Epithelial cell of esophagus (primary cell): ENCODE results near the gene CASP14.
"Not testable (repeated sequence)": the region's sequence is repeated elsewhere in the genome, so short reads cannot be mapped to it uniquely, and the experiment has no call there.

Experiments used
- DNase-seq: peaks from one replicate; pipeline ENCODE4 v3.0.0; 2010; ENCODE audit warnings: low read depth
- H3K4me3 ChIP-seq: 2 replicates; pipeline ENCODE4 v1.5.1; 2011; ENCODE audit warnings: mild to moderate bottlenecking, low read length, control low read depth
- CTCF ChIP-seq: IDR thresholded peaks from 2 replicates; pipeline ENCODE4 v1.5.1; 2011; ENCODE audit warnings: low read depth, mild to moderate bottlenecking, low read length, control low read depth, inconsistent platforms; ENCODE audit not compliant: insufficient read depth; ENCODE audit errors: missing control alignments

The CASP14 gene

GRCh38 chr19:15093001-15093400 lies 43.7 kb downstream of the CASP14 start:
- no peak for TF ChIP-seq CTCF

DNA sequence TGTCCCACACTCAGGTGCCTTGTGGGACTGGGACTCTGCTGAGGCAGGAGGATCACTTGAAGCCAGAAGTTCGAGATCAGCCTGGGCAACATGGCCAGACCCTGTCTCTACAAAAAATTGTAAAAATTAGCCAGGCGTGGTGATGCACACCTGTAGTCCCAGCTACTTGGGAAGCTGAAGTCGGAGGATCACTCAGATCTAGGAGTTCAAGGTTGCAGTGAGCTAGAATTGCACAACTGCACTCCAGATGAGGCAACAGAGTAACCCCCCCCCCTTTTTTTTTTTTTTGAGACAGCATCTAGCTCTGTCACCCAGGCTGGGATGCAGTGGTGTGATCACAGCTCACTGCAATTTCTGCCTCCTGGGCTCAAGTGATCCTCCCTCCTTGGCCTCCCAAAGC lies 46.9 kb downstream of the CASP14 start:
- no peak overlapping the region for H3K4me3 ChIP-seq
- DNase-seq = no peak
- TF ChIP-seq CTCF = no peak

More at GRCh38 chr19:15093001-15093400, 43.7 kb downstream of the CASP14 start:
- no peak overlapping the region for H3K4me3 ChIP-seq
- no peak for DNase-seq

- not testable (repeated sequence) for H3K4me3 ChIP-seq
- peak; percentile 22 for DNase-seq
Observed at GRCh38 chr19:15097980-15098379, 48.7 kb downstream of the CASP14 start.

DNA sequence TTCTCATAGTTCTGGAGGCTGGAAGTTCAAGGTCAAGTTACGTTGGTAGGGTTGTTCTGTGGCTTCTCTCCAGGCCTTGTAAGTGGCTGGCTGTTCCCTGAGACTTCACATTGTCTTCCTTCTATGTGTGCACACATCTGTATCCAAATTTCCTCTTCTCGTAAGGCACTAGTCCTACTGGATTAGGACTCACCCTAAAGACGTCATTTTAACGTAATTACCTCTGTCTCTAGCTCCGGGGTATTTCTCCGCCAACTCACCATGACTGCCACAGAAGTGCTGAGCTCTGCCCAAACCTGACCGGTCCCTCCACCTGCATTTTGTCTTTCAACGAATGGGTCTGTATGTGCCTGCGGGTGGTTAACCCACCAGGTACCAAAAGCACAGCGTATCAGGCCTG lies 49.2 kb downstream of the CASP14 start:
- no peak overlapping the region for H3K4me3 ChIP-seq
- DNase-seq = peak; percentile 78
- TF ChIP-seq CTCF = no peak

DNA sequence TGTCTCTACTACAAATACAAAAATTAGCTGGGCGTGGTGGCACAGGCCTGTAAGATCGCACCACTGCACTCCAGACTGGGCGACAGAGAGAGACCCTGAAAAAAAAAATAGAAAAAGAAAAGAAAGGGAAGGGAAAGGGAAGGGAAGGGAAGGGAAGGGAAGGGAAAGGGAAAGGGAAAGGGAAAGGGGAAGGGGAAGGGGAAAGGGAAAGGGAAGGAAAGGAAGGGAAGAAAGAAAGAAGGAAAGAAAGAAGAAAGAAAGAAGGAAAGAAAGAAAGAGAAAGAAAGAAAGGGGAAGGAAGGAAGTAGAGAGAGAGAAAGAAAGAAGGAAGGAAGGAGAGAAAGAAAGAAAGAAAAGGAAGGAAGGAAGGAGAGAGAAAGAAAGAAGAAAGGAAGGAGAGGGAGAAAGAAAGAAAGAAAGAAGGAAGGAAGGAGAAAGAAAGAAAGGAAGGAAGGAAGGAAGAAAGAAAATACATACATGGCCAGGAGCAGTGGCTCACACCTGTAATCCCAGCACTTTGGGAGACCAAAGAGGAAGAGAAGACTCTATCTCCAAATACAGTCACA lies 49.8 kb downstream of the CASP14 start:
- no peak for DNase-seq
- no peak for TF ChIP-seq CTCF
- no peak overlapping the region for H3K4me3 ChIP-seq

- peak; percentile 69 for TF ChIP-seq CTCF
Observed at GRCh38 chr19:15101479-15102082, 52.3 kb downstream of the CASP14 start.

GRCh38 chr19:15104003-15104402 lies 54.7 kb downstream of the CASP14 start:
- H3K4me3 ChIP-seq = no peak overlapping the region
- TF ChIP-seq CTCF = no peak
- DNase-seq = no peak

More at GRCh38 chr19:15101479-15102082, 52.3 kb downstream of the CASP14 start:
- H3K4me3 ChIP-seq = no peak overlapping the region
- peak; percentile 66 for DNase-seq

DNA sequence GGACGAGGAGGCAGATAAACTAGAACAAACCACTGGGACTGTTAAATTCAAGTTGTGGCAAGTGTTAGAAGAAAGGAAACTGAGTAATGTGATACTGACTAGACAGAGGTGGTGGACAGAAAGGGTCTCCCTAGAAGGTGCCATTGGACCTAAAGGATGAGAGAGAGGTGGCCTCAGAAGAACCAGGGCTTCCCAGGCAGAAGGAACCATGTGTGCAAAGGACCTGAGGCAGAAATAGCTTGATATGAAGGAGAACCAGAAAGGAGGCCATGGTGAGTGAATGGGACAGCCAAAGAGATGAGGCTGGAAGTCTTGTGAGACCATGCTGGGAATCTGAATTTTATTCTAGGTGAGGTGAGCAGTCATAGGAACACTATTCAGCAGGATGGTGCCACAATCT lies 55.1 kb downstream of the CASP14 start:
- no peak for TF ChIP-seq CTCF
- H3K4me3 ChIP-seq = no peak overlapping the region
- DNase-seq = no peak
